HepG2 (cell line): ENCODE results near the gene SYCE1. TPM values are rescaled to one million over a fixed set of nuclear protein-coding genes. Genes with fewer than 3 reads are reported as not detected.

Experiments
- ATAC-seq: fragments of 200-7000 bp; cut with Tn5 transposase; 3 replicates; pipeline ENCODE4 v1.9.1; 2020; ENCODE audit warnings: mild to moderate bottlenecking, moderate library complexity
- BruUV-seq: library from RNA; stranded (reverse); fragments of 400-500 nt; replicated peaks from 2 replicates; lab custom pipeline; 2021; lab: Mats Ljungman, UMichigan
- CTCF ChIA-PET: fragments of 300-600 bp; formaldehyde crosslinking; extraction: SDS; loops from one replicate; lab custom pipeline; 2021; ENCODE audit warnings: low total read pairs, inconsistent platforms, low intra/inter-chr PET ratio; lab: Yijun Ruan, JAX
- POLR2A ChIA-PET: fragments of 350-600 bp; sonication (Branson Sonifier 250); formaldehyde crosslinking; loops from one replicate; lab custom pipeline; 2020; ENCODE audit warnings: antibody characterized with exemption, inconsistent platforms; lab: Yijun Ruan, JAX
- DNase-seq: peaks from one replicate; pipeline ENCODE4 v3.0.0-alpha.2; 2015; ENCODE audit warnings: low spot score
- FAIRE-seq: peaks from 3 replicates; lab custom pipeline; 2011; peaks lifted over from hg19 to GRCh38; lab: Jason Lieb, UNC
- H2AFZ ChIP-seq: one replicate; pipeline ENCODE4 v1.6.1; 2011; ENCODE audit warnings: low read length, inconsistent platforms
- H3K27ac ChIP-seq: fragments of 300-600 bp; 3 replicates; pipeline ENCODE4 v1.8.0; 2011; ENCODE audit warnings: mixed run types, mild to moderate bottlenecking, mixed read lengths, low read length, inconsistent platforms; ENCODE audit not compliant: insufficient read depth; ENCODE audit errors: extremely low read length
- H3K27me3 ChIP-seq, 2 experiments: fragments of 200-600 bp in 1 of 2; 2 replicates in 1 of 2; 3 replicates in 1 of 2; pipeline versions ENCODE4 v1.6.0 to v1.8.0; 2011; ENCODE audit warnings: low read length in 2 of 2, mild to moderate bottlenecking in 2 of 2, moderate library complexity in 2 of 2, inconsistent platforms in 1 of 2; ENCODE audit not compliant: insufficient read depth in 2 of 2, control insufficient read depth in 1 of 2
- H3K36me3 ChIP-seq, 2 experiments: fragments of 200-600 bp in 1 of 2; replicated peaks in 1 of 2; 2 replicates in 1 of 2; 3 replicates in 1 of 2; pipeline versions ENCODE4 v1.5.1 to v1.8.0; 2011; ENCODE audit warnings: low read length in 2 of 2, inconsistent platforms in 1 of 2; ENCODE audit not compliant: insufficient read depth in 2 of 2, control insufficient read depth in 1 of 2
- H3K4me1 ChIP-seq: 2 replicates; pipeline ENCODE4 v1.5.1; 2012; ENCODE audit warnings: low read length, inconsistent platforms; ENCODE audit not compliant: insufficient read depth
- H3K4me2 ChIP-seq: 2 replicates; pipeline ENCODE4 v1.6.0; 2011; ENCODE audit warnings: low read depth, low read length, inconsistent platforms
- H3K4me3 ChIP-seq, 3 experiments: fragments of 200-600 bp in 1 of 3; sonication (generic), shearing (Covaris generic) in 1 of 3; replicated peaks in 1 of 3; 2 replicates each; pipeline ENCODE4 v1.5.1; 2011 to 2016; ENCODE audit warnings: low read length in 3 of 3, inconsistent platforms in 2 of 3, low read depth in 2 of 3, mild to moderate bottlenecking in 2 of 3, control low read depth in 1 of 3, mixed read lengths in 1 of 3; ENCODE audit not compliant: insufficient read depth in 1 of 3
- H3K79me2 ChIP-seq: one replicate; pipeline ENCODE4 v1.6.1; 2011; ENCODE audit warnings: low read length, inconsistent platforms; ENCODE audit not compliant: insufficient read depth
- H3K9ac ChIP-seq: 2 replicates; pipeline ENCODE4 v1.6.0; 2011; ENCODE audit warnings: mild to moderate bottlenecking, low read depth, low read length, inconsistent platforms; ENCODE audit not compliant: insufficient read depth
- H3K9me3 ChIP-seq: 2 replicates; pipeline ENCODE4 v1.5.1; 2012; ENCODE audit warnings: mild to moderate bottlenecking, low read length
- H4K20me1 ChIP-seq: 2 replicates; pipeline ENCODE4 v1.6.0; 2011; ENCODE audit warnings: inconsistent platforms, mild to moderate bottlenecking, low read length, moderate library complexity; ENCODE audit not compliant: insufficient read depth
- HNF4A ChIP-seq: sonication (generic); formaldehyde crosslinking; IDR thresholded peaks from 2 replicates; pipeline ENCODE4 v1.4.0; 2020; ENCODE audit warnings: missing genetic modification reagents
- HOXA9 ChIP-seq: sonication (generic); formaldehyde crosslinking; IDR thresholded peaks from 2 replicates; pipeline ENCODE4 v1.8.1; 2022; ENCODE audit warnings: missing genetic modification reagents, mild to moderate bottlenecking, moderate library complexity, borderline replicate concordance
- PLRG1 ChIP-seq: fragments of 450-650 bp; conservative IDR thresholded peaks from 2 replicates; pipeline ENCODE4 v1.6.1; 2016
- ZNF280D ChIP-seq: sonication (generic); formaldehyde crosslinking; IDR thresholded peaks from 2 replicates; pipeline ENCODE4 v1.5.1; 2020; ENCODE audit warnings: mild to moderate bottlenecking, missing genetic modification reagents
- ZNF317 ChIP-seq: sonication (generic); formaldehyde crosslinking; IDR thresholded peaks from 2 replicates; pipeline ENCODE4 v1.5.0; 2020; ENCODE audit warnings: mild to moderate bottlenecking, missing genetic modification reagents
- ZNF460 ChIP-seq: sonication (generic); formaldehyde crosslinking; IDR thresholded peaks from 2 replicates; pipeline ENCODE4 v1.5.1; 2020; ENCODE audit warnings: missing genetic modification reagents, mild to moderate bottlenecking, borderline replicate concordance
- ZNF749 ChIP-seq: sonication (generic); formaldehyde crosslinking; IDR thresholded peaks from 2 replicates; pipeline ENCODE4 v1.8.0; 2022; ENCODE audit warnings: mild to moderate bottlenecking, missing genetic modification reagents, moderate library complexity, borderline replicate concordance
- WGBS: methylation state at CpG from one replicate; pipeline ENCODE4 v1.1.6; 2017; ENCODE audit warnings: low lambda C conversion rate; 5-methylcytosine and 5-hydroxymethylcytosine counted together
- in situ Hi-C: cut with HindIII; loops from 2 replicates; pipeline ENCODE4 v1.10.0; 2017; ENCODE audit warnings: low pct_unique_long_range_greater_than_20kb; ENCODE audit not compliant: extremely low pct_ligation_motif_present
- intact Hi-C: fragments of 100-400 bp; cut with micrococcal nuclease; formaldehyde crosslinking; loops from one replicate; pipeline ENCODE4 v1.10.0; 2022; ENCODE audit not compliant: unreplicated experiment
- polyA plus RNA-seq, 8 experiments: library from polyadenylated mRNA; depleted of rRNA in 3 of 8; stranded (reverse) in 7 of 8; unstranded in 1 of 8; fragments of >200 nt; fragmentation: Illumina TruSeq in 4 of 8; extraction: Trizol in 4 of 8; gene quantifications; 2 replicates each; pipeline versions ENCODE4 v1.2.1 to v1.2.3, GENCODE V29; 2011 to 2016; ENCODE audit warnings: low read depth in 4 of 8, missing spikeins in 1 of 8, mixed read lengths in 1 of 8; ENCODE audit not compliant: insufficient read depth in 1 of 8
- total RNA-seq, 5 experiments: library from RNA; depleted of rRNA; stranded (reverse); fragments of >200 nt; fragmentation: Illumina TruSeq; extraction: Trizol; gene quantifications; 2 replicates each; pipeline ENCODE4 v1.2.3, GENCODE V29; 2016; ENCODE audit warnings: low read depth in 1 of 5
- TF ChIP-seq, protein P1 (sequence below): sonication (generic); formaldehyde crosslinking; IDR thresholded peaks from 2 replicates; pipeline ENCODE4 v1.4.0; 2020; ENCODE audit warnings: missing genetic modification reagents, borderline replicate concordance

Gene SYCE1
- total and polyA plus RNA-seq, 2 of the 13 experiments (the other 11 are each of a cell fraction or from before 2014, with no cell fraction given): not detected

DNA sequence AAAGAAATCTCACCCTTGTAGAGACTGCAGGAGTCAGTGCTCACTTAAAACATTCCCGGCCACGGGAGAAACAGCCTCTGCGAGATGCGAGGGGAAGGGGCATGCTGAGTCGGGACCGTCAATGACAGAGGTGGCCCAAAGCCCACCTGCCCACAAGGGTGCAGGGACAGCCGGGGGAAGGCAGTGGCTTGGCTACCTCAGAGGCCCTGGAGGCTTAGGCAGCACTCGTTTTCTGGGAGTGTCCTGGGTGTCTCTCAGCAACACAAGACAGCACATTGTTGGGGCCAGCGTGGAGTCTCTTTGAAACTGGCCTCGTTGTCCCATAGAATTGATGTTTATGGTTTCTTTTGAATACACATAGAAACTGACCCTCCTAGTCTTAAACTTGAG, 25.6 kb upstream of the SYCE1 start:
- BruUV-seq: no TSS peak
- CTCF ChIA-PET: no interaction called here
- Histone ChIP-seq H2AFZ (no peak overlapping the region), H3K27me3 (peaks cover 3 to 28% of the 10 kb centered on the region in 2 experiments; a peak in 3 of 5 replicates), H3K4me3 (no peak overlapping the region), H4K20me1 (no peaks in the 10 kb centered on the region), H3K9ac (no peak overlapping the region), H3K4me1 (no peaks in the 10 kb centered on the region), H3K27ac (no peak overlapping the region), H3K4me2 (no peak overlapping the region), H3K36me3 (no peaks in the 10 kb centered on the region), H3K9me3 (no peaks in the 10 kb centered on the region), H3K79me2 (no peaks in the 10 kb centered on the region)
- ATAC-seq (0 out of 3 replicates have a peak, but pooled peaks have one; percentile 31), DNase-seq (no peak), FAIRE-seq (no peak)
- TF ChIP-seq ZNF460 (CRISPR knock-in tag) (no peak), ZNF749 (no peak), HOXA9 (no peak), ZNF280D (no peak), PLRG1 (no peak), ZNF317 (CRISPR knock-in tag) (no peak), HNF4A (no peak)
- TF ChIP-seq, protein P1, sequence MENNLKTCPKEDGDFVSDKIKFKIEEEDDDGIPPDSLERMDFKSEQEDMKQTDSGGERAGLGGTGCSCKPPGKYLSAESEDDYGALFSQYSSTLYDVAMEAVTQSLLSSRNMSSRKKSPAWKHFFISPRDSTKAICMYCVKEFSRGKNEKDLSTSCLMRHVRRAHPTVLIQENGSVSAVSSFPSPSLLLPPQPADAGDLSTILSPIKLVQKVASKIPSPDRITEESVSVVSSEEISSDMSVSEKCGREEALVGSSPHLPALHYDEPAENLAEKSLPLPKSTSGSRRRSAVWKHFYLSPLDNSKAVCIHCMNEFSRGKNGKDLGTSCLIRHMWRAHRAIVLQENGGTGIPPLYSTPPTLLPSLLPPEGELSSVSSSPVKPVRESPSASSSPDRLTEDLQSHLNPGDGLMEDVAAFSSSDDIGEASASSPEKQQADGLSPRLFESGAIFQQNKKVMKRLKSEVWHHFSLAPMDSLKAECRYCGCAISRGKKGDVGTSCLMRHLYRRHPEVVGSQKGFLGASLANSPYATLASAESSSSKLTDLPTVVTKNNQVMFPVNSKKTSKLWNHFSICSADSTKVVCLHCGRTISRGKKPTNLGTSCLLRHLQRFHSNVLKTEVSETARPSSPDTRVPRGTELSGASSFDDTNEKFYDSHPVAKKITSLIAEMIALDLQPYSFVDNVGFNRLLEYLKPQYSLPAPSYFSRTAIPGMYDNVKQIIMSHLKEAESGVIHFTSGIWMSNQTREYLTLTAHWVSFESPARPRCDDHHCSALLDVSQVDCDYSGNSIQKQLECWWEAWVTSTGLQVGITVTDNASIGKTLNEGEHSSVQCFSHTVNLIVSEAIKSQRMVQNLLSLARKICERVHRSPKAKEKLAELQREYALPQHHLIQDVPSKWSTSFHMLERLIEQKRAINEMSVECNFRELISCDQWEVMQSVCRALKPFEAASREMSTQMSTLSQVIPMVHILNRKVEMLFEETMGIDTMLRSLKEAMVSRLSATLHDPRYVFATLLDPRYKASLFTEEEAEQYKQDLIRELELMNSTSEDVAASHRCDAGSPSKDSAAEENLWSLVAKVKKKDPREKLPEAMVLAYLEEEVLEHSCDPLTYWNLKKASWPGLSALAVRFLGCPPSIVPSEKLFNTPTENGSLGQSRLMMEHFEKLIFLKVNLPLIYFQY (CRISPR knock-in tag): no peak
- POLR2A ChIA-PET: no interaction called here
- in situ Hi-C loops (no loop called here), intact Hi-C loops (no loop called here)
- 11% methylated on average over 8 of the region's 10 CpGs for WGBS
